Right lobe of liver (tissue), 6 donors: ENCODE measurements around the gene C1QTNF1. TPM values are rescaled to one million over a fixed set of nuclear protein-coding genes. Genes with fewer than 3 reads are reported as not detected.

ENCODE experiments used
- ATAC-seq, 4 donors: fragments of 200-7000 bp; cut with Tn5 transposase; one replicate each; pipeline ENCODE4 v1.9.1; 2020; ENCODE audit warnings: mild to moderate bottlenecking in 4 of 4, moderate library complexity in 4 of 4
- DNase-seq, 3 donors: peaks; one replicate each; pipeline ENCODE4 v3.0.0-alpha.2; 2020
- H3K27ac ChIP-seq, 3 donors: fragments of 200-600 bp; one replicate each; pipeline ENCODE4 v1.8.0; 2022
- H3K27me3 ChIP-seq, 2 donors: fragments of 200-600 bp; one replicate each; pipeline ENCODE4 v1.8.0; 2022
- H3K36me3 ChIP-seq, 4 donors: fragments of 200-600 bp; sonication (generic) in 1 of 4; one replicate each; pipeline versions ENCODE4 v1.5.1 to v1.8.0; 2017 to 2022; ENCODE audit warnings: control low read depth in 1 of 4
- H3K4me1 ChIP-seq, 4 donors: fragments of 200-600 bp; sonication (generic) in 1 of 4; one replicate each; pipeline versions ENCODE4 v1.5.1 to v1.8.0; 2017 to 2022; ENCODE audit warnings: control low read depth in 1 of 4
- H3K4me3 ChIP-seq, 3 donors: fragments of 200-600 bp; one replicate each; pipeline ENCODE4 v1.8.0; 2022
- H3K9me3 ChIP-seq, 4 donors: fragments of 200-600 bp; sonication (generic) in 1 of 4; one replicate each; pipeline versions ENCODE4 v1.5.1 to v1.8.0; 2017 to 2022; ENCODE audit warnings: control low read depth in 1 of 4
- POLR2A ChIP-seq: fragments of 450-650 bp; IDR thresholded peaks from one replicate; pipeline ENCODE4 v1.6.1; 2017; ENCODE audit warnings: antibody characterized with exemption, mild to moderate bottlenecking
- WGBS: methylation state at CpG from one replicate; pipeline ENCODE4 v1.1.6; 2018; ENCODE audit warnings: low coverage, low lambda C conversion rate; ENCODE audit not compliant: insufficient coverage; ENCODE audit errors: missing lambda C conversion rate; 5-methylcytosine and 5-hydroxymethylcytosine counted together
- intact Hi-C, 2 donors: fragments of 100-400 bp; cut with DNase I; formaldehyde crosslinking; loops; one replicate each; pipeline versions ENCODE4 v1.11.2 to v1.14.1; 2022
- total RNA-seq, 6 experiments: library from RNA; depleted of rRNA in 2 of 6; stranded (reverse); fragments of >200 nt in 2 of 6; fragmentation: NEBNext Ultra II Directional in 3 of 6; extraction: Animal tissue kit (Norgen Biotek cat#: 25700) in 3 of 6; gene quantifications; one replicate each; pipeline versions ENCODE4 v1.1.0 to v1.2.4, GENCODE V29; 2016 to 2023
- TF ChIP-seq, protein P1 (sequence below), 4 donors: fragments of 200-600 bp in 3 of 4; fragments of 450-650 bp in 1 of 4; IDR thresholded peaks; one replicate each; pipeline versions ENCODE4 v1.5.1 to v1.8.0; 2016 to 2022; ENCODE audit warnings: antibody characterized with exemption in 4 of 4, mild to moderate bottlenecking in 2 of 4
- donor health status: DM: no; HTN: yes; CAD: no.
- donor health status: DM: no; HTN: no; CAD: no.
- donor health status: DM: no; HTN: no; CAD: no.
- donor health status: DM: no; HTN: yes; CAD: no.
- donor health status: DM: no; HTN: yes; CAD: no.

C1QTNF1 gene
- total RNA-seq, 6 experiments from 2014 or later: 9.8 to 40.2 (median 26.2) TPM

DNA sequence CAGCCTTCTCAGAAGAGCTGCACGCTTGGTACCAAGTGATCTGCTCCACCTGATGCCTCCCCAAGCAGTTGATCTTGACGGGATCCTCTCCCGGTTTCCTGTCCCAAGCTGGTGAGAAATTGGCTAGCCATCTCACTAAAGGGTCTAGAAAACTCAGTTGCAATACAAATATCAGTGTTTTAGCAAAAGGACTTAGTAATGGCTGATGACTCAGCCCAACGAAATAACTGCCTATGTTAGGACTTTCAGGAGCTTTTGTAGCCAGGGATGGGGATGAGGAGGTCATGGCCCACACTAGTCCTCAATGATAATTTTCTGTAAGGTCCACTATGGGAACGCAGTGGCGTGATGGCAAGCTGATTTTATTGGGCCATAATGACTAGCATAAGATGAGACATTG, 27.3 kb downstream of the C1QTNF1 start:
- Histone ChIP-seq H3K36me3 (no peaks in the 10 kb centered on the region), H3K4me3 (no peak overlapping the region), H3K27ac (no peak overlapping the region), H3K4me1 (no peaks in the 10 kb centered on the region), H3K27me3 (no peaks in the 10 kb centered on the region), H3K9me3 (no peaks in the 10 kb centered on the region)
- ATAC-seq: no peak
- 68% methylated on average over 3 of the region's 6 CpGs for whole genome bisulfite sequencing
- TF ChIP-seq, protein P1, sequence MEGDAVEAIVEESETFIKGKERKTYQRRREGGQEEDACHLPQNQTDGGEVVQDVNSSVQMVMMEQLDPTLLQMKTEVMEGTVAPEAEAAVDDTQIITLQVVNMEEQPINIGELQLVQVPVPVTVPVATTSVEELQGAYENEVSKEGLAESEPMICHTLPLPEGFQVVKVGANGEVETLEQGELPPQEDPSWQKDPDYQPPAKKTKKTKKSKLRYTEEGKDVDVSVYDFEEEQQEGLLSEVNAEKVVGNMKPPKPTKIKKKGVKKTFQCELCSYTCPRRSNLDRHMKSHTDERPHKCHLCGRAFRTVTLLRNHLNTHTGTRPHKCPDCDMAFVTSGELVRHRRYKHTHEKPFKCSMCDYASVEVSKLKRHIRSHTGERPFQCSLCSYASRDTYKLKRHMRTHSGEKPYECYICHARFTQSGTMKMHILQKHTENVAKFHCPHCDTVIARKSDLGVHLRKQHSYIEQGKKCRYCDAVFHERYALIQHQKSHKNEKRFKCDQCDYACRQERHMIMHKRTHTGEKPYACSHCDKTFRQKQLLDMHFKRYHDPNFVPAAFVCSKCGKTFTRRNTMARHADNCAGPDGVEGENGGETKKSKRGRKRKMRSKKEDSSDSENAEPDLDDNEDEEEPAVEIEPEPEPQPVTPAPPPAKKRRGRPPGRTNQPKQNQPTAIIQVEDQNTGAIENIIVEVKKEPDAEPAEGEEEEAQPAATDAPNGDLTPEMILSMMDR (IDR thresholded peaks at IDR 0.05): no peak
- TF ChIP-seq POLR2A: no peak
- intact Hi-C loops: no loop called here
- DNase-seq: no peak

DNA sequence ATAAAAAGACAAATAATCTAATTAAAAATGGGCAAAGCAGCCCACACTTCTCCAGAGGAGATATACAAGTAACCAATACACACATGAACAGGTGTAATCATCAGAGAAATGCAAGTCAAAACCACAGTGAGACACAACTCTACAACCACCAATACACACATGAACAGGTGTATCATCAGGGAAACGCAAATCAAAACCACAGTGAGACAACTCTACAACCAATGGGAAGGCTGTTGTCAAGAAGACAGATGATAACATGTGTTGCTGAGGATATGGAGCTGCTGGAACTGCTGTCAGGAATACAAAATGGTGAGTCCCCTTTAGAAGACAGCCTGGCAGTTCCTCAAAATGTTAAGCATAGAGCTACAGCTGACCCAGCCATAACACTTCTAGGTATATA, 28.2 kb downstream of the C1QTNF1 start:
- H3K27me3 ChIP-seq: no peaks in the 10 kb centered on the region
- no peak overlapping the region for H3K4me3 ChIP-seq
- no peaks in the 10 kb centered on the region for H3K9me3 ChIP-seq
- ATAC-seq: no peak
- H3K4me1 ChIP-seq: no peaks in the 10 kb centered on the region
- H3K36me3 ChIP-seq: no peaks in the 10 kb centered on the region
- DNase-seq: no peak
- no peak overlapping the region for H3K27ac ChIP-seq
- WGBS: 67% methylated on average over 1 of the region's 1 CpG
- no peak for TF ChIP-seq POLR2A
- TF ChIP-seq, protein P1 (IDR thresholded peaks at IDR 0.05): no peak
- intact Hi-C loops: no loop called here

- Histone ChIP-seq H3K27ac (no peak overlapping the region), H3K4me3 (no peak overlapping the region), H3K9me3 (no peaks in the 10 kb centered on the region), H3K27me3 (no peaks in the 10 kb centered on the region), H3K4me1 (no peaks in the 10 kb centered on the region), H3K36me3 (no peaks in the 10 kb centered on the region)
- WGBS: 50% methylated on average over 2 of the region's 2 CpGs
- ATAC-seq (peak in 2 of 4 donors; percentile 19 to 42), DNase-seq (no peak)
- no peak for TF ChIP-seq POLR2A
- TF ChIP-seq, protein P1 (IDR thresholded peaks at IDR 0.05): no peak
- intact Hi-C loops: no loop called here
Measured at GRCh38 chr17:79053251-79053925, 29.4 kb downstream of the C1QTNF1 start.

- 50% methylated on average over 1 of the region's 2 CpGs for WGBS
- DNase-seq: no peak
- H3K4me3 ChIP-seq: no peak overlapping the region
- H3K9me3 ChIP-seq: no peaks in the 10 kb centered on the region
- no peak for TF ChIP-seq POLR2A
- TF ChIP-seq, protein P1 (IDR thresholded peaks at IDR 0.05): no peak
- no peaks in the 10 kb centered on the region for H3K36me3 ChIP-seq
- ATAC-seq: no peak
- H3K27ac ChIP-seq: no peak overlapping the region
- intact Hi-C loops: no loop called here
- H3K27me3 ChIP-seq: no peaks in the 10 kb centered on the region
- H3K4me1 ChIP-seq: no peaks in the 10 kb centered on the region
Measured at GRCh38 chr17:79054200-79054960, 30.4 kb downstream of the C1QTNF1 start.
